Astrocyte of the hippocampus (primary cell): ENCODE results near the gene RPS6KB2.

Experiments
- DNase-seq: peaks from one replicate; pipeline ENCODE4 v3.0.0; 2011; ENCODE audit warnings: low read depth, low spot score

The RPS6KB2 gene

GRCh38 chr11:67429722-67430121, 1.4 kb downstream of the RPS6KB2 start:
- no peak for DNase-seq

GRCh38 chr11:67431346-67432249, 3.3 kb downstream of the RPS6KB2 start:
- no peak for DNase-seq

DNA sequence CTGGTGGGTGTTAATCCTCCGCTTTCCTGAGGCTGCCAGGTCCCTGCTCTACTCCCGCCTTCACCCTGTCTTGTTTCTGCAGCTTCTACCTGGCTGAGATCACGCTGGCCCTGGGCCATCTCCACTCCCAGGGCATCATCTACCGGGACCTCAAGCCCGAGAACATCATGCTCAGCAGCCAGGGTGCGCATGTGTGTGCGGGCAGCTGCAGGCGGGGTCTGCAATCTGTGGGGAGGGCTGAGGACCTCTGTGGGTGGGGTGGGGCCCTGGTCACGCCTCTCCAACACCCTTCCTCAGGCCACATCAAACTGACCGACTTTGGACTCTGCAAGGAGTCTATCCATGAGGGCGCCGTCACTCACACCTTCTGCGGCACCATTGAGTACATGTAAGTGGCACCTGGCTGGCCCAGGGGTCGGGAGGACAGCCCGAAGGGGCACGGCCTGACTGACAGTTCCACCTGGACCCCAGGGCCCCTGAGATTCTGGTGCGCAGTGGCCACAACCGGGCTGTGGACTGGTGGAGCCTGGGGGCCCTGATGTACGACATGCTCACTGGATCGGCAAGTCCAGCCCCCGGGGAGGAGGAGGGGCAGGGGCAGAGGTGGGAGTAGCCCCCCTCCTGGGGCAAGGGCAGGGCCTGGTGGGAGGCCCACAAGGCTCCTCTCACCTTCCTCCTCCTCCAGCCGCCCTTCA, 4.5 kb downstream of the RPS6KB2 start:
- DNase-seq: no peak

DNA sequence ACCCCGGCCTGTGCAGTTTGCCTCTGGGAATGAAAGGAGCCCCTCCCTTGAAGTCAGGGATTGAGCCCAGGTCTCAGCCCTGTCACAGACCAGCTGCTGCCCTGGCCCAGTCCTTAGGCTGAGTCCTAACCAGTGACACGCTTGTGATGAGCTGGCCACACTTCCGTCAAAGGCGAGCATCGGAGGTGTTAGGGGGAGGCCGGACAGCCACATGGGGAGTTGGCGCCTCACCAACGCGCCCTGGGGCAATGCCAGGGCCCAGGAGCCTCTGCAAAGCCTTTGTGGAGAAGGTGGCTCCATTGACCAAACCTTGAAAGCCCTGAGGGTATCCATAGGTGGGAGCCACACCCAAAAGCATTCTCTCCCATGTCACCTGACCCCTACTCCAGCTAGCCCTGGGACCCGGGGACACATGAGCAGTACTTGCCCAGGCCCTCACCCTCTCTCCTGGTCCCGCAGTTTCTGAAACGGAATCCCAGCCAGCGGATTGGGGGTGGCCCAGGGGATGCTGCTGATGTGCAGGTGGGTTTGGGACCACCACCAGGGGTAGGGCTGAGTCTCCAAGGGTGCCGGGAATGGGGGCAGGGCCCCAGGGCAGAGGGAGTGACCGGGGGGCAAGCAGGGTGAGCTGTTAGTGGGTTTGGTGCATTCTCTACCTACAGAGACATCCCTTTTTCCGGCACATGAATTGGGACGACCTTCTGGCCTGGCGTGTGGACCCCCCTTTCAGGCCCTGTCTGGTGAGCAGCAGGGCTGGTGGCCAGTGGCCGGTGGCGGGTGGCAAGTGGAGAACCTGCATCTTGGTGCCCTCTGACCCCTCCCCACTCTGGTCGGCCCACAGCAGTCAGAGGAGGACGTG, 5.5 kb downstream of the RPS6KB2 start:
- DNase-seq: no peak

- no peak for DNase-seq
Observed at GRCh38 chr11:67434395-67434881, 6.1 kb downstream of the RPS6KB2 start.

DNA sequence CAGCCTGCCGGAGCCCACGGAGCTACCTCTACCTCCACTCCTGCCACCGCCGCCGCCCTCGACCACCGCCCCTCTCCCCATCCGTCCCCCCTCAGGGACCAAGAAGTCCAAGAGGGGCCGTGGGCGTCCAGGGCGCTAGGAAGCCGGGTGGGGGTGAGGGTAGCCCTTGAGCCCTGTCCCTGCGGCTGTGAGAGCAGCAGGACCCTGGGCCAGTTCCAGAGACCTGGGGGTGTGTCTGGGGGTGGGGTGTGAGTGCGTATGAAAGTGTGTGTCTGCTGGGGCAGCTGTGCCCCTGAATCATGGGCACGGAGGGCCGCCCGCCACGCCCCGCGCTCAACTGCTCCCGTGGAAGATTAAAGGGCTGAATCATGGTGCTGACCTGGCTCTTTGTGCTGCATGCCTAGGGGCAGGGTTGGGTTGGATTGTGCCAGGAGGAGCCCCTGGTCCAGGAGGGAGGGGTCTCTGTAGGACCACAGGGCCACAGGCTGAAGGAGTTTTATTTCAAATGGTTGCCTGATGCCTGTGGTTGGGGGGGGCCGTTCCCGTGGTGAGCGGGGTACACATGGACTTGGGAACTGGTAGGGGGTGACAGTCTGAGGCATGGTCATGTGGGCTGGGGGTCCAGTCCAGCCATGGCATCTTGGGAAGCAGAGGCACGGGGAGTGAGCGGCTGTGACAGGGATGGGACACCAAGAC, 6.9 kb downstream of the RPS6KB2 start:
- no peak for DNase-seq

DNA sequence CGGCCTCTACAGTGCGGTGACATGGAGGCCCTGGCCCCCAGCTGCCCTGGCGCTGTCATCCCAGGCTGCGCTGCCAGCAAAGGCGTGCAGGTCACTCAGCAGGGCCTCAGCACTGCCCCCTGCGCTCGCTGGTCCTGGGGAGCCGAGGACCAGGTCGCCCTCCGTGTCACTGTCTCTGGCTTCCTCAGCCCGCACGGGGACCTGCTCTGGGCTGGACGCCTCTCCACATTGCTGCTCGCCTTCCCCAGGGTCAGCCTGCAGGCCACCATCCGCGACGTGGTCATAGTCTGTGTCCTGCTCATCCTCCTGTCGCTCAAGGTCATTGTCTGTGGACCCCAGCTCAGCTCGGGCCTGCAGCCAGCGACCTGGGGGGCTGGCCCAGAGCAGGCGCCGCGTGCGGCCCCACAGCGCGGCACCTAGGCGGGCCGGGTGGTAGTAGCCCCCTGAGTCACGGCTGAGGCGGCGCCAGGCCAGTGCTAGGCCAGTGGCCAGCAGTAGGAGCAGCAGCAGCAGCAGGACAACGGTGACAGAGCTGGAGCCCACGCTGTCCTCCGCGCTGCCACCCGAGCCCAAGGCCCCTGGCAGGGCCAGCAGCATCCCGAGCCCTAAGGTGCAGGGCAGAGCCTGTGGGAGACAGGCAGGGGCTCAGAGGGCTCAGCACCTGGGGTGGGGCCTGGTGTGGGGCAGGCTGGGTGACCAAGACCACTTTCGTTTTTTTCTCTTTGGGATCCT, 7.6 kb downstream of the RPS6KB2 start:
- no peak for DNase-seq

- DNase-seq: no peak
Observed at GRCh38 chr11:67436459-67437081, 8.3 kb downstream of the RPS6KB2 start.

GRCh38 chr11:67437082-67437808, 9.0 kb downstream of the RPS6KB2 start, which contains the start of gene PTPRCAP:
PTPRCAP (minus strand) TSS chr11:67437682; CDS start chr11:67437619, 63 bp downstream.
- no peak for DNase-seq

DNA sequence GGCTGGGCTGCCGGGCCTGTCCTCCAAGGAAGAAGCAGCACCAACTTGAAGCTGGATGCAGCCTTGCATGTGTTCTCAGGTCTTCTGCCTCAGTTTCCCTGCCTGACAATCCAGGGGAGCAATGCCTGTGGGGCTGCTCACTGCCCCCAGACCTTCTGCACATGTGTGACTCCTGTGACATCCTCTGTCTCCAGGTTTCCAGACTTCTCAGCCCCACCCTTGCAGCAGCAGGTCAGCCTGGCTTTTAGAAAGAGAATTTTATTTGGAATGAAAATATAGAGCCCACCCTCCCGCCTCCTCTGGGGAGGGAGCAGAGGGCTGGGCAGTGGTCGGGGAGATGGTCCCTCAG, 9.5 kb downstream of the RPS6KB2 start:
- DNase-seq: no peak

GRCh38 chr11:67438158-67438902, 10.0 kb downstream of the RPS6KB2 start:
- DNase-seq: no peak

GRCh38 chr11:67439321-67440228, 11.3 kb downstream of the RPS6KB2 start:
- no peak for DNase-seq

- no peak for DNase-seq
Observed at GRCh38 chr11:67440229-67441097, 12.2 kb downstream of the RPS6KB2 start.

DNA sequence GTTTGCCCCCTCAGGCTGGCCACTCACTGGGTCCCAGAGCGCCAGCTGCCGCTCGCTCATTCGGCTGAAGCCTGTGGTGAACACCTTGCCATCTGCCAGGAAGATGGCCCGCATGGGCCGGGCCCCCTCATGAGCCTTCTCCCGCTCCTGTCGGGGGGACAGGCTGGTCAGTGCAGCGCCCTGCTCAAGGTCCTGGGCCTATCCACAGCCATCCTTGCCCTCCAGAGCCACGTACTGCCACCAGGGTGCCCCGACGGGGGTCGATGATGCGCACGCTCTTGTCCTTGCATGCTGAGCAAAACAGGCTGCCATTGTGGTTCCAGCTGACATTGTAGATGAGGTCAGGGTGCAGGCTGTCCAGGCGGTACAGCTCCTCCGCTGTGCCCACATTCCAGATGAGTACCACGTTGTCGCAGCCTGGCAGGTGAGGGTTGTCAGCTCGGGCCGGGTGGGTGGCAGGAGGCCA, 12.8 kb downstream of the RPS6KB2 start:
- DNase-seq: no peak

DNA sequence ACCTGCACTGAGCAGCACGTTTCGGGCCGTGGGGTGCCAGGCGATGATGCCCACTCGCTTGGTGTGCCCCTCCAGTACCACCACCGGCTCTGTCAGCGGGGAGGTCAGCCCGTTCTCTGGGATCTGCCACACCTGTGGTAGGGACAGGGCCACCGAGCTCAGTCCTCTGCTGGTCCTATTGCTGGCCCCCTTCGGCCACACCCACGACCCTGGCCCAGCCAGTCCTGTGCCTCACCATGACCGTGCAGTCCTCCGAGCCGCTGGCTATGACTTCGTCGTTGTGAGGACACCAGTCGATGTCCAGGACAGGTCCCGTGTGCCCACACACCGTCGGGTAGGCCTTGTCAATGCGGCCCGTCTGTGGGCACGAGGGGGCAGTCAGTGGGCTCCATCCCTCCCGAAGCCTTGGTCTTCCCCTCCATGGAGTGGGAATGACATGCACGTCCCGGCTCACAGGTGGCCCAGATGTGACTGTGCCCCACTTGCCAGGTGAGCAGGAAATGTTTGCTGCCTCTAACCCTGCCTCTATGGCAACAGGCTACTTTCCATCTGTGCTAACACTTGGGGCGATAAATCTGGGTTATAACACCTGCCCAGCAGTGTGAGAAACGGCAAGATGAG, 13.5 kb downstream of the RPS6KB2 start:
- no peak for DNase-seq
